Esophagus squamous epithelium (tissue), 4 donors: ENCODE data around the gene TPSB2.
"Not testable (repeated sequence)": the region's sequence is repeated elsewhere in the genome, so short reads cannot be mapped to it uniquely, and the experiment has no call there.

Experiments used
- POLR2A ChIP-seq, 4 donors: fragments of 450-650 bp; IDR thresholded peaks; one replicate each; pipeline ENCODE4 v1.6.1; 2017; ENCODE audit warnings: antibody characterized with exemption in 4 of 4, mild to moderate bottlenecking in 4 of 4, moderate library complexity in 3 of 4
- TF ChIP-seq, protein P1 (sequence below), 6 experiments: fragments of 450-650 bp in 4 of 6; fragments of 200-600 bp in 2 of 6; sonication (generic) in 2 of 6; IDR thresholded peaks; one replicate each; pipeline ENCODE4 v1.5.1; 2016 to 2019; ENCODE audit warnings: antibody characterized with exemption in 6 of 6, mild to moderate bottlenecking in 4 of 6, moderate library complexity in 4 of 6

DNA sequence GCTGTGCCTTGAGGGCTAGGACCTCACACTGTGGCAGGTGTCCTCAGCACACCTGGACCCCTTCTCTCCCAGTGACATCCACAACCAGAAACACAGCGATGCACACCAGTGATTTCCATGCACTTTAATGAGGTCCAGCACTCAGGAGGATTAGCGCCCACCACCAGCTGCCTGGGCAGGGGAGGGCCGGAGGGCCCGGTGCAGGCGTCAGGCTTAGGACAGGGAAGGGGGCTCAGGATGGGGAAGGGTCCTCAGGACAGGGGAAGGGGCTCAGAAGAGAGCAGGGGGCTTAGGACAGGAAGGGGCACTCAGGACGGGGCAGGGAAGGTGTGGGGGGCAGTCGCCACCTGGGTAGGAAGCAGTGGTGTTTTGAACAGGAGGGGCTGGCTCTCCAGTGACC is 1.8 kb downstream of the TPSB2 start:
- TF ChIP-seq, protein P1, sequence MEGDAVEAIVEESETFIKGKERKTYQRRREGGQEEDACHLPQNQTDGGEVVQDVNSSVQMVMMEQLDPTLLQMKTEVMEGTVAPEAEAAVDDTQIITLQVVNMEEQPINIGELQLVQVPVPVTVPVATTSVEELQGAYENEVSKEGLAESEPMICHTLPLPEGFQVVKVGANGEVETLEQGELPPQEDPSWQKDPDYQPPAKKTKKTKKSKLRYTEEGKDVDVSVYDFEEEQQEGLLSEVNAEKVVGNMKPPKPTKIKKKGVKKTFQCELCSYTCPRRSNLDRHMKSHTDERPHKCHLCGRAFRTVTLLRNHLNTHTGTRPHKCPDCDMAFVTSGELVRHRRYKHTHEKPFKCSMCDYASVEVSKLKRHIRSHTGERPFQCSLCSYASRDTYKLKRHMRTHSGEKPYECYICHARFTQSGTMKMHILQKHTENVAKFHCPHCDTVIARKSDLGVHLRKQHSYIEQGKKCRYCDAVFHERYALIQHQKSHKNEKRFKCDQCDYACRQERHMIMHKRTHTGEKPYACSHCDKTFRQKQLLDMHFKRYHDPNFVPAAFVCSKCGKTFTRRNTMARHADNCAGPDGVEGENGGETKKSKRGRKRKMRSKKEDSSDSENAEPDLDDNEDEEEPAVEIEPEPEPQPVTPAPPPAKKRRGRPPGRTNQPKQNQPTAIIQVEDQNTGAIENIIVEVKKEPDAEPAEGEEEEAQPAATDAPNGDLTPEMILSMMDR (IDR thresholded peaks at IDR 0.05) = not testable (repeated sequence)
- not testable (repeated sequence) for TF ChIP-seq POLR2A (IDR thresholded peaks at IDR 0.05)
